Right atrium auricular region (tissue), 2 donors: ENCODE measurements around the gene R3HDM2. TPM values are rescaled to one million over a fixed set of nuclear protein-coding genes. Genes with fewer than 3 reads are reported as not detected.

Experiments used
- DNase-seq: peaks from one replicate; pipeline ENCODE4 v3.0.0-alpha.2; 2019; ENCODE audit warnings: low spot score
- H3K27ac ChIP-seq, 2 donors: fragments of 200-600 bp; sonication (generic); 1 replicate in 1 of 2; 2 replicates in 1 of 2; pipeline ENCODE4 v1.5.1; 2016 to 2019
- H3K27me3 ChIP-seq, 2 donors: fragments of 200-600 bp; sonication (generic); one replicate each; pipeline versions ENCODE4 v1.5.1 to v1.6.0; 2017 to 2019
- H3K36me3 ChIP-seq: fragments of 200-600 bp; sonication (generic); one replicate; pipeline ENCODE4 v1.5.1; 2016
- H3K4me1 ChIP-seq, 2 donors: fragments of 200-600 bp; sonication (generic); one replicate each; pipeline versions ENCODE4 v1.5.1 to v1.6.0; 2017 to 2019
- H3K4me3 ChIP-seq, 2 donors: fragments of 200-600 bp; sonication (generic); 1 replicate in 1 of 2; 2 replicates in 1 of 2; pipeline ENCODE4 v1.5.1; 2017 to 2019; ENCODE audit warnings: mild to moderate bottlenecking in 1 of 2, moderate library complexity in 1 of 2
- H3K9me3 ChIP-seq, 2 donors: fragments of 200-600 bp; sonication (generic); one replicate each; pipeline ENCODE4 v1.5.1; 2019
- CTCF ChIP-seq, 2 donors: fragments of 200-600 bp; sonication (generic); IDR thresholded peaks; one replicate each; pipeline ENCODE4 v1.5.1; 2019; ENCODE audit warnings: antibody characterized with exemption in 2 of 2
- total RNA-seq, 2 donors: library from RNA; depleted of rRNA; stranded (reverse); fragments of >200 nt; gene quantifications; one replicate each; pipeline ENCODE4 v1.1.0, GENCODE V29; 2016

Gene R3HDM2
- total RNA-seq, 2 donors from 2014 or later, result 31.7 to 47.8 TPM

DNA sequence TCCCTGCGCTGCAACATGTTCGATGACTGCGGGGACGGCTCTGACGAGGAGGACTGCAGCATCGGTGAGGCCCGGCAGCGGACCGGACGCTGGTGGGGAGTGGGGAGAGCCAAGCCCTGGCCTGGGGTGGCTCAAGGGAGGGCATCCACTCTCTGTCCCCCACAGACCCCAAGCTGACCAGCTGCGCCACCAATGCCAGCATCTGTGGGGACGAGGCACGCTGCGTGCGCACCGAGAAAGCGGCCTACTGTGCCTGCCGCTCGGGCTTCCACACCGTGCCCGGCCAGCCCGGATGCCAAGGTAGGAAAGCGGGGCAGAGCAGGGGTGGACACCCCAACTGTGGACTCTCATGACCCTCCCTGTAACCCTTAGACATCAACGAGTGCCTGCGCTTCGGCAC lies 225.7 kb downstream of the R3HDM2 start:
- H3K4me3 ChIP-seq, result no peak overlapping the region
- no peak for TF ChIP-seq CTCF (IDR thresholded peaks at IDR 0.05)
- H3K4me1 ChIP-seq, result peaks cover 0 to 21% of the 10 kb centered on the region in 2 donors
- no peak overlapping the region for H3K27ac ChIP-seq
- DNase-seq, result no peak
- peaks cover 86% of the 10 kb centered on the region for H3K36me3 ChIP-seq
- H3K9me3 ChIP-seq, result no peaks in the 10 kb centered on the region
- H3K27me3 ChIP-seq, result no peaks in the 10 kb centered on the region

GRCh38 chr12:57204454-57204853 lies 226.4 kb downstream of the R3HDM2 start:
- Histone ChIP-seq H3K36me3 (peaks cover 90% of the 10 kb centered on the region), H3K4me3 (no peak overlapping the region), H3K9me3 (no peaks in the 10 kb centered on the region), H3K4me1 (peaks cover 0 to 21% of the 10 kb centered on the region in 2 donors), H3K27me3 (no peaks in the 10 kb centered on the region), H3K27ac (no peak overlapping the region)
- TF ChIP-seq CTCF (IDR thresholded peaks at IDR 0.05), result no peak
- no peak for DNase-seq

DNA sequence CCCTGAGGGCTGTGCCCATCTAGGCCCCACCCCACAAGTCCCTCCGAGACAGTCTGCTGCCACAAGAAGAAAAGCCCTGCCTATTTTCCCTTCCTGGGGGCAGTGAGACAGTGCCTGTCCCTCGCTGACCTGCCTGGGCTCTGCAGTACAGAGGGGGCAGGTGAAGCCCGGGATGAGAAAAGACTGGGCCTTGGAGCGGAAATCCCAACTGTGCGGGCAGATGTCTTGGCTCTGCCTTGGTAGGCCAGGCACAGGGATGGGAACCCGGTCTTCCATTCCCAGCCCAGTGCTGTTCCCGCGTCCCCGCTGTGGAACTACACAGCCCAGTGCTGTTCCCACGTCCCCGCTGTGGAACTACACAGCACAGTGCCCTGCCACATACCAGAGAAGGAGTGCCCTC lies 227.1 kb downstream of the R3HDM2 start:
- H3K4me3 ChIP-seq, result no peak overlapping the region
- H3K27me3 ChIP-seq, result no peaks in the 10 kb centered on the region
- H3K36me3 ChIP-seq, result peaks cover 96% of the 10 kb centered on the region
- H3K9me3 ChIP-seq, result no peaks in the 10 kb centered on the region
- peaks cover 0 to 15% of the 10 kb centered on the region in 2 donors for H3K4me1 ChIP-seq
- TF ChIP-seq CTCF (IDR thresholded peaks at IDR 0.05), result no peak
- DNase-seq, result no peak
- H3K27ac ChIP-seq, result no peak overlapping the region

Other genes with a start within 250 kb of the R3HDM2 start
- 1 to 10 TPM in 1 of 2 donors, under 1 TPM in 1; 0.28 to 1.1 TPM for gene NXPH4, start 214.2 kb downstream of the R3HDM2 start, total RNA-seq
- gene SHMT2, start 201.3 kb downstream of the R3HDM2 start, total RNA-seq, result 10 to 100 TPM; 16.6 to 33.0 TPM
- gene STAC3, start 179.9 kb downstream of the R3HDM2 start, total RNA-seq, result under 1 TPM; 0.48 to 0.59 TPM
- not detected for gene INHBC, start 3.7 kb upstream of the R3HDM2 start, total RNA-seq
- not detected for gene INHBE, start 24.3 kb upstream of the R3HDM2 start, total RNA-seq
- 1 to 10 TPM in 1 of 2 donors, not detected in 1; 1.2 TPM for gene GLI1, start 28.7 kb upstream of the R3HDM2 start, total RNA-seq
- 1 to 10 TPM; 3.4 to 4.2 TPM for gene ARHGAP9, start 48.8 kb upstream of the R3HDM2 start, total RNA-seq
- 10 to 100 TPM; 36.9 to 41.0 TPM for gene MARS1, start 57.0 kb upstream of the R3HDM2 start, total RNA-seq
- gene DDIT3, start 89.5 kb upstream of the R3HDM2 start, total RNA-seq, result 10 to 100 TPM; 19.8 to 25.0 TPM
- gene MBD6, start 91.8 kb upstream of the R3HDM2 start, total RNA-seq, result 10 to 100 TPM; 12.5 to 14.4 TPM
- gene DCTN2, start 116.1 kb upstream of the R3HDM2 start, total RNA-seq, result 100 to 1,000 TPM; 109 to 114 TPM
- under 1 TPM; 0.11 to 0.12 TPM for gene KIF5A, start 119.0 kb upstream of the R3HDM2 start, total RNA-seq
- 10 to 100 TPM; 22.1 to 25.2 TPM for gene PIP4K2C, start 160.1 kb upstream of the R3HDM2 start, total RNA-seq
- 10 to 100 TPM; 22.3 to 32.5 TPM for gene DTX3, start 173.8 kb upstream of the R3HDM2 start, total RNA-seq
- 10 to 100 TPM in 1 of 2 donors, 1 to 10 TPM in 1; 7.4 to 11.0 TPM for gene ARHGEF25, start 180.4 kb upstream of the R3HDM2 start, total RNA-seq
- 1 to 10 TPM; 3.5 to 4.4 TPM for gene B4GALNT1, start 202.2 kb upstream of the R3HDM2 start, total RNA-seq